ENCODE data around the gene RPP14. TPM values are rescaled to one million over a fixed set of nuclear protein-coding genes. Genes with fewer than 3 reads are reported as not detected.
"Not testable (repeated sequence)": the region's sequence is repeated elsewhere in the genome, so short reads cannot be mapped to it uniquely, and the experiment has no call there.

The RPP14 gene
- total and polyA plus RNA-seq, 2 of the 4 experiments (the other 2 are of a cell fraction), result 6.6 to 7.8 TPM

DNA sequence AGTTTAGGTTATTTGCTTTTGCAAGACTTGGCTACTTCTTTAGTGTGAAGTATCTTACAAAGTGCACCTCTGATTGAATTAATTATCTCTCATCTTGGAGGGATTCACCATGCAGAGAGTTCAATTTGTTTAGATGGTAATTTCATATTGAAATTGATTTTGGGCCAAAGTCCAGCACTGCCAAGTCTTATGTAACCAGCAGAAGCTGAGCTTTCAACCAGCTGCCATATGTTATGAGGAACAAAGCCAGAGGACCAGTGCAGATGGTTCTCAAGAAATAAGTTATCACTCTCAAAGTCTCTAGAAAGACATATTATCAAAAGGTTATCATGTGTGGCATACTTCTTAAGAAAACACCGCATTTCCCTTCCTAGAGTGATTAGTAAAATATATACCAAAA is 39.5 kb upstream of the RPP14 start:
- no peaks in the 10 kb centered on the region for H3K79me1 ChIP-seq (ENCODE audit: low read depth in 1 of 2, low read length in 2 of 2)
- H3K4ac ChIP-seq (ENCODE audit: low read depth, low read length), result no peak overlapping the region
- no peaks in the 10 kb centered on the region for H3K9me3 ChIP-seq (ENCODE audit: control insufficient read depth, insufficient read depth, low read length)
- no peak overlapping the region for H2BK20ac ChIP-seq (ENCODE audit: low read depth, low read length)
- H3K9ac ChIP-seq (ENCODE audit: low read depth, low read length), result no peak overlapping the region
- no peak overlapping the region for H3K4me2 ChIP-seq (ENCODE audit: low read depth, low read length)
- no peak overlapping the region for H3K56ac ChIP-seq (ENCODE audit: extremely low read depth, insufficient read depth, low read length)
- in situ Hi-C loops (cut with MboI; ENCODE audit: low sequenced_read_pairs) (no loop called here), intact Hi-C loops (cut with micrococcal nuclease) (no loop called here), dilution Hi-C loops (cut with HindIII; ENCODE audit: low sequenced_read_pairs, unreplicated experiment) (no loop called here)
- WGBS, 2 experiments (ENCODE audit: extremely low coverage in 2 of 2, insufficient read length in 1 of 2), result no CpG with 5 or more reads among the region's 1 CpG
- 0 out of 2 replicates have a peak, but pooled peaks cover 2% of the 10 kb centered on the region for H3K4me1 ChIP-seq (ENCODE audit: control insufficient read depth, insufficient read depth, low read length)
- no peak overlapping the region for H2BK120ac ChIP-seq (ENCODE audit: low read depth, low read length)
- ATAC-seq (ENCODE audit: low read depth), result no peak
- H3K18ac ChIP-seq (ENCODE audit: low read depth, low read length), result no peak overlapping the region
- H2BK15ac ChIP-seq (ENCODE audit: low read depth, low read length), result no peak overlapping the region
- ChIA-PET CTCF (interaction anchor here (0.6 kb wide), 1 partner anchor 1194 kb away, joined by 6 read pairs; no protein-coding TSS in a partner anchor), POLR2A (ENCODE audit: unreplicated experiment) (no interaction called here)
- no peaks in the 10 kb centered on the region for H3K9me1 ChIP-seq (ENCODE audit: insufficient read depth, low read length)
- H2AK5ac ChIP-seq (ENCODE audit: low read depth, low read length), result no peak overlapping the region
- no peak overlapping the region for H2AK9ac ChIP-seq (replicated peaks; ENCODE audit: low read depth, low read length, poor library complexity)
- DNase-seq, result no peak
- no peak overlapping the region for H2AFZ ChIP-seq (replicated peaks; ENCODE audit: low read length, poor library complexity)
- H3K23ac ChIP-seq (ENCODE audit: low read depth, low read length), result no peak overlapping the region
- H3K4me3 ChIP-seq (ENCODE audit: insufficient read depth, low read depth, low read length), result no peak overlapping the region
- H4K20me1 ChIP-seq (ENCODE audit: insufficient read depth, low read length), result no peaks in the 10 kb centered on the region
- TF ChIP-seq MXI1 (IDR thresholded peaks at IDR 0.05; ENCODE audit: borderline replicate concordance, low read depth, low read length), result no peak
- no peak for TF ChIP-seq POLR2A (IDR thresholded peaks at IDR 0.05; ENCODE audit: low read depth, low read length)
- no peak for TF ChIP-seq BHLHE40 (IDR thresholded peaks at IDR 0.05; ENCODE audit: low read depth, low read length)
- TF ChIP-seq, protein P1, sequence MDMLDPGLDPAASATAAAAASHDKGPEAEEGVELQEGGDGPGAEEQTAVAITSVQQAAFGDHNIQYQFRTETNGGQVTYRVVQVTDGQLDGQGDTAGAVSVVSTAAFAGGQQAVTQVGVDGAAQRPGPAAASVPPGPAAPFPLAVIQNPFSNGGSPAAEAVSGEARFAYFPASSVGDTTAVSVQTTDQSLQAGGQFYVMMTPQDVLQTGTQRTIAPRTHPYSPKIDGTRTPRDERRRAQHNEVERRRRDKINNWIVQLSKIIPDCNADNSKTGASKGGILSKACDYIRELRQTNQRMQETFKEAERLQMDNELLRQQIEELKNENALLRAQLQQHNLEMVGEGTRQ (IDR thresholded peaks at IDR 0.05; ENCODE audit: low read depth, low read length), result no peak
- TF ChIP-seq MAFK (IDR thresholded peaks at IDR 0.05; ENCODE audit: low read depth, low read length), result no peak
- no peak for TF ChIP-seq CEBPB (IDR thresholded peaks at IDR 0.05; ENCODE audit: low read depth, low read length)
- BruUV-seq (replicated peaks), result no TSS peak
- H3K36me3 ChIP-seq (ENCODE audit: control insufficient read depth, insufficient read depth, low read length), result peaks cover 3% of the 10 kb centered on the region; the same call in 1 of the 2 replicates
- H4K5ac ChIP-seq (ENCODE audit: low read depth, low read length), result no peak overlapping the region
- H3K27ac ChIP-seq (ENCODE audit: insufficient read depth, low read length), result no peak overlapping the region
- H3K14ac ChIP-seq (replicated peaks; ENCODE audit: low read depth, low read length), result no peak overlapping the region
- H4K91ac ChIP-seq (ENCODE audit: insufficient read depth, low read depth, low read length), result no peak overlapping the region
- no peak overlapping the region for H4K8ac ChIP-seq (ENCODE audit: low read depth in 2 of 2, low read length in 2 of 2)
- no peak overlapping the region for H2BK5ac ChIP-seq (ENCODE audit: low read depth, low read length, poor library complexity, severe bottlenecking)
- H3K27me3 ChIP-seq (ENCODE audit: control insufficient read depth, insufficient read depth, low read length), result no peaks in the 10 kb centered on the region

DNA sequence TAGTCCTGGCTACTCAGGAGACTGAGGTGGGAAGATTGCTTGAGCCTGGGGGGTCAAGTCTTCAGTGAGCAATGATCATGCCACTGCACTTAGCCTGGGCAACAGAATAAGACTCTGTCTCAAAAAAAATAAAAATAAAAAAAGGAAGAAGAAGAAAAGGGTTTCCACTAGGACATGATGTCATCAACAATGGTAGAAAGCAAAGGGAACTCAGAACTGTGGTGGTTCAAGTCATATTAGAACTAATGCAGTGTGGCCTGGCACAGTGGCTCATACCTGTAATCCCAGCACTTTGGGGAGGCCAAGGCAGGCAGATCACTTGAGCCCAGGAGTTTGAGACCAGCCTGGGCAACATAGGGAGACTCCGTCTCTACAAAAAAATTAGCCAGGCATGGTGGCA is 38.5 kb upstream of the RPP14 start:
- H2AK5ac ChIP-seq (ENCODE audit: low read depth, low read length); H3K79me1 ChIP-seq (ENCODE audit: low read depth in 1 of 2, low read length in 2 of 2); H2BK5ac ChIP-seq (ENCODE audit: low read depth, low read length, poor library complexity, severe bottlenecking); dilution Hi-C loops (cut with HindIII; ENCODE audit: low sequenced_read_pairs, unreplicated experiment); ATAC-seq (ENCODE audit: low read depth); H3K36me3 ChIP-seq (ENCODE audit: control insufficient read depth, insufficient read depth, low read length); intact Hi-C loops (cut with micrococcal nuclease); in situ Hi-C loops (cut with MboI; ENCODE audit: low sequenced_read_pairs); H4K5ac ChIP-seq (ENCODE audit: low read depth, low read length); H2BK120ac ChIP-seq (ENCODE audit: low read depth, low read length); H3K56ac ChIP-seq (ENCODE audit: extremely low read depth, insufficient read depth, low read length); H3K18ac ChIP-seq (ENCODE audit: low read depth, low read length); POLR2A ChIA-PET (ENCODE audit: unreplicated experiment); H4K20me1 ChIP-seq (ENCODE audit: insufficient read depth, low read length); H3K23ac ChIP-seq (ENCODE audit: low read depth, low read length); H3K27me3 ChIP-seq (ENCODE audit: control insufficient read depth, insufficient read depth, low read length); H3K4ac ChIP-seq (ENCODE audit: low read depth, low read length); H4K91ac ChIP-seq (ENCODE audit: insufficient read depth, low read depth, low read length); H3K4me1 ChIP-seq (ENCODE audit: control insufficient read depth, insufficient read depth, low read length); BruUV-seq (replicated peaks); H2AK9ac ChIP-seq (replicated peaks; ENCODE audit: low read depth, low read length, poor library complexity); H2BK20ac ChIP-seq (ENCODE audit: low read depth, low read length); H2BK15ac ChIP-seq (ENCODE audit: low read depth, low read length); H4K8ac ChIP-seq (ENCODE audit: low read depth in 2 of 2, low read length in 2 of 2); H3K4me3 ChIP-seq (ENCODE audit: insufficient read depth, low read depth, low read length); CTCF ChIA-PET; H3K9me1 ChIP-seq (ENCODE audit: insufficient read depth, low read length); H3K9me3 ChIP-seq (ENCODE audit: control insufficient read depth, insufficient read depth, low read length); H3K9ac ChIP-seq (ENCODE audit: low read depth, low read length); H3K14ac ChIP-seq (replicated peaks; ENCODE audit: low read depth, low read length); DNase-seq; H3K4me2 ChIP-seq (ENCODE audit: low read depth, low read length); H3K27ac ChIP-seq (ENCODE audit: insufficient read depth, low read length); H2AFZ ChIP-seq (replicated peaks; ENCODE audit: low read length, poor library complexity): not testable (repeated sequence)
- whole genome bisulfite sequencing, 2 experiments (ENCODE audit: extremely low coverage in 2 of 2, insufficient read length in 1 of 2), result no CpG with 5 or more reads among the region's 1 CpG
